Muscle of arm (tissue), 12 donors: Measurements from ENCODE around the gene DCAF8. TPM values are rescaled to one million over a fixed set of nuclear protein-coding genes. Genes with fewer than 3 reads are reported as not detected.

Source experiments
- DNase-seq: peaks from one replicate; pipeline ENCODE4 v3.0.0-alpha.2; 2013
- polyA plus RNA-seq, 12 donors: library from polyadenylated mRNA; unstranded; fragments of 120-200 nt; gene quantifications; one replicate each; pipeline ENCODE4 v1.2.1, GENCODE V29; 2013; ENCODE audit not compliant: insufficient read length in 12 of 12

The DCAF8 gene
- polyA plus RNA-seq, 12 donors: 83.3 to 362 (median 117) TPM

GRCh38 chr1:160228431-160228830, 33.9 kb downstream of the DCAF8 start:
- no peak for DNase-seq

DNA sequence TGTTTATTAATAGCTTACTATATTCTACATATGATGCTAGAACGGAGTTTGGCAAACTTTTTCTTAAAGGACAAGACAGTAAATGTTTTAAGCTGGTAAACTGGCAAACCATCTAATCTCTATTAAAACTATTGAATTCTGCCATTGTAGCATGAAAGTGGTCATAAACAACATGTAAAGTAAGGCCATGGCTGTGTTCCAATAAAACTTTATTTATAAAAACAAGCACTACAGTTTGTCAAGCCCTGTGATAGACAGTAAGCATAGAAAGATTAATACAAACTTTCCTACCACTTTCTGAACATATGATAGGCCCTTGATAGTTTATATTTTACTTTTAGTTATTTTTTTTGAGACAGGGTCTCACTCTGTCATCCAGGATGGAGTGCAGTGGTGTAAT, 34.8 kb downstream of the DCAF8 start:
- DNase-seq: no peak

- DNase-seq: no peak
These were observed 35.3 kb downstream of the DCAF8 start for GRCh38 chr1:160227034-160227433.

DNA sequence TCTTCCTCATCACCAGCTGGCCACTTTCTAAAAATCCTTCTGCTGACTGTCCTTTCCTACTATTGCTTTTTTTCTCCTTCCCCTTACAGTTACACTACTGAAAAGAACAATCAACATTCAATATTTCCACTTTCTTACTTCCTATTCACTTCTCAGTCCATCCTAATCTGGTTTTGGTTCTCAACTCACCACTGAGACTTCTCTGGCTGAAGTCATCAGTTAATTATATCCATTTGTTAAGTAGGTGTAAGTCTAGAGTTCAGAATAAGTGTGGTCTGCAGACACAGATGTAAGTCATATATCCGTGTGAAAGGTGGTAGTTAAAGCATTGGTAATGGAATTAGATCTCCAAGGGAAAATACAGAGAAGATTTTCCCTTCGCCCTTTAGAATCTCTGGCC, 35.7 kb downstream of the DCAF8 start:
- DNase-seq: no peak

- DNase-seq: no peak
These were observed 37.0 kb downstream of the DCAF8 start for GRCh38 chr1:160225345-160225744.

GRCh38 chr1:160224606-160225005, 37.7 kb downstream of the DCAF8 start:
- no peak for DNase-seq

DNA sequence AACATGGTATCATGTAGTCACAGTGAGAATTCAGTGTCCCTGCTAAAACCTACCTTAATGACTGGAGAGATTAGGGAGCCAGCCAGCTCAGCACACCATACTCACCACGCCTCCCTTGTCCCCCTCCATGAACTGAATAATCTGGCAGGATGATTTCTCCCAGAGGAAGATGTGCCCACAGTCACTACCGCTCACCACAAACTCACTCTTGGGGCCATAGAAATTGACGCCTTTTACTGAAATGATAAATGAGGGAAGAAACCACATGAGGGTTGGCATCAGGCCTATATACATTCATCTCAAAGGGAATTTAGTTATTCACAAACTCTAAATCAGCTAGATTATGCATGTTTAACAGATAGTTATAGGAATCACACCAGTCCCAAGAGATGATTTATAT, 39.8 kb downstream of the DCAF8 start:
- no peak for DNase-seq

- DNase-seq: no peak
These were observed 41.3 kb downstream of the DCAF8 start for GRCh38 chr1:160221089-160221488.

DNA sequence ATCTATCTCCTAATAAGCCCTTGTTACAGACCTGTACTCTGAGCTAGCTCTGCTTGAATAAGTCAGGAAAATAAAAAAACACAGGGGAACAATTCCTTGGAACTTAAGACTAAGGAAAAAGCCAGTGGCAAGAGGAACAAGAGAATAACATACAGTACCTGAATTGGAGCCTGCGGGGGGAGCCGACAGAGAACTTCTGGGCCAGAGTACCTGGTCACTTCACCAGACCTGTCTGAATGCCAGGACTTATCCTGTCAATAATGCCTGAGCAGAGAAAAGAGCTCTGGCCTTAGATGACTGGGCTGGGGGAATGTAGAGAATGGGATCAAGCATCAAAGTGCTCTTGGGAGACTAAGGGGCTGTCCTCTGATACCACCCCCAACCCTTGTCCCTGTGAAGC, 42.0 kb downstream of the DCAF8 start:
- DNase-seq: no peak

- DNase-seq: no peak
These were observed 43.1 kb downstream of the DCAF8 start for GRCh38 chr1:160219062-160219929.

- peak; percentile 53 for DNase-seq
These were observed 44.8 kb downstream of the DCAF8 start for GRCh38 chr1:160217481-160218051.

- no peak for DNase-seq
These were observed 46.0 kb downstream of the DCAF8 start for GRCh38 chr1:160216301-160216700.

DNA sequence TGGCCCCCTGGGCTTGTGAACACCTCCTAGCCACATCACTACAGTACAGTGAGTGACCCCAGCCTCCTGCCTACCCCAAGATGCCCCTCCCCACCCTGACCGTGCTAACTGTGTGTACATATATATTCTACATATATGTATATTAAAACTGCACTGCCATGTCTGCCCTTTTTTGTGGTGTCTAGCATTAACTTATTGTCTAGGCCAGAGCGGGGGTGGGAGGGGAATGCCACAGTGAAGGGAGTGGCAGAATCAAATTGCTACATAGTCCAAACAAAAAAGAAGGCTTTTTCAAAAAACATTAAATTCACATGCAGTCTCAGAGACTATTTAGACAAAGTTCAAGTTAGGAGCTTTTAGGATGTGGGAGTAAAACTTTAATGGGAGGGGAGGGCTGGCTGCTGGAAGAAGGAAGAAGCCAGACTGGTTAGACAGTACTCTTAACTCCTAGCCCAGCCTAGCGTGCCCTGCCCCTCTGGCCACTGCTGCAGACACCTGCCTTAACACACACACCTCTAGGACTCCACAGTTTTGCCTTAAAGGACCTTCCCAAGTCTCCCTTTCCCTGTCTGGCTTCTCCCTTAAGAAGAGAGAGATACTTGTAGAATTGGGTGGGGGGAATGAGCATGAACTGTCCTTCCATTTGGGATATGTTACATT, 47.7 kb downstream of the DCAF8 start:
- DNase-seq: no peak

GRCh38 chr1:160211046-160211790, 51.1 kb downstream of the DCAF8 start:
- no peak for DNase-seq

- no peak for DNase-seq
These were observed 51.8 kb downstream of the DCAF8 start for GRCh38 chr1:160210561-160210960.

DNA sequence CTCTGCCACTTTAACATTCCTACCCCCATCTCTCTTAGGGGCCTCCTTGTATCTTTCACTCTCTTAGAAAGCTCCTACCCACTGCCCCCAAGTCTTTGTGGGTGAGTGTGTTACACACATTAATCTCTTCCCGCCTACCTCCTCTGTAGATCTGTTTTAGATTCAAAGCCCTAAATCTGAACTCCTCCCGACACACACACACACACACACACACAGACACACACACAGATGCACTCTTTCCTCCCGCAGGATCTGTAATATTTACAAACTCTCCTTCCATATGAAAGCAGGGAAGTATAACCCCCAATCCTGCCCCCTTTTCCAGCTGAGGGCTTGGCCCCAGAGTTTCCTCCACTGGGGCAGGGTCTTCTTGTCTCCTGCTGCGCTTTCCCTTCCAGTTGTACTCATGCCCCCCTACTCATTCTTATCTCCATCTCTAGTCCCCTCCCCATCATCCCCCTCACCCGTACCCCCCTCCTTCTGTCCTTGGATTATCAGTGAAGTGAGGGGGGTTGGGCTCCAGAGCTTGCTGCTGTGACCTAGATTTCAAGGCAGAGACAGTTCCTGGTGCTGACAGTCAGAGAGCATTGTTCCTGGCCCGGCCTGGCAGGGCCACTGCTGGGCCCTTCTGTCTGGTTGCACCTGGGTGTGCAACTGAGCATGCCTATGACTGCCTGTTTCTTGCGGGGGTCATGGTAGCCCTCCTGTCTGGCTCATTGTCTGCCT, 52.9 kb downstream of the DCAF8 start:
- DNase-seq: no peak

DNA sequence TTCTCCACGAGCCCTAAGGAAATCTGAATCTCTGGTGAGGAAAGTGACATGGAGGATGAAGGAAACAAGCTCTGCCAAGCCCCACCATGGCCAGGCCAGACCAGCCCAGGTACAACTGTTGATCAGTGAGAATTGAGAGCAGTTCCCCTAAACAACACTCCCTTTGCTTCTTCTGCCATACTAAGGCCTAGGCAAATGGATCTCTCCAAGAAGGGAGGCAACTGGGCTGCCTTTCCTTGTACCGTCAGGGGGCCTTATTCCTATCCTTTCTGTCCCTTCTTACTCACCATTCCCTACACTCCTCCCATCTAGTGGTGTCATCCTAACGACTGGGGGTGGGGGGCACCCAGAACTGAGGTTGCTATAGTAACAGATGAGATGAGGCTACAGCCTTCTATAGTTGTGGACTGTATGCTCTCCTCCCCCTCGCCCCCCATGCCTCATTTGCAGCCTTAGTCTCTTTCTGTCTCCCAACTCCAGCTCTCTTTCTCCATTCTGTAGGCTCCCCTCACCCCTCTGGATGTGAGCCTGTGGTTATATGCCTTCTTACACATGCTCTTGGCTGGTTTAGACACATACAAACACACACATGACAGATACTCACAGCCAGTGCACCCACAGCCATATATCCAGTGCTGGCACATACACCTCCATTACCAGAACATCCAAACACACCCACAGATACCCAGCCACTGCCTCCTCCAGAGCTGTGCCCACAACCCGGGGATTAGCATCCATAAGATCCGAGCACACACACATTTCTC, 53.6 kb downstream of the DCAF8 start:
- DNase-seq: no peak

DNA sequence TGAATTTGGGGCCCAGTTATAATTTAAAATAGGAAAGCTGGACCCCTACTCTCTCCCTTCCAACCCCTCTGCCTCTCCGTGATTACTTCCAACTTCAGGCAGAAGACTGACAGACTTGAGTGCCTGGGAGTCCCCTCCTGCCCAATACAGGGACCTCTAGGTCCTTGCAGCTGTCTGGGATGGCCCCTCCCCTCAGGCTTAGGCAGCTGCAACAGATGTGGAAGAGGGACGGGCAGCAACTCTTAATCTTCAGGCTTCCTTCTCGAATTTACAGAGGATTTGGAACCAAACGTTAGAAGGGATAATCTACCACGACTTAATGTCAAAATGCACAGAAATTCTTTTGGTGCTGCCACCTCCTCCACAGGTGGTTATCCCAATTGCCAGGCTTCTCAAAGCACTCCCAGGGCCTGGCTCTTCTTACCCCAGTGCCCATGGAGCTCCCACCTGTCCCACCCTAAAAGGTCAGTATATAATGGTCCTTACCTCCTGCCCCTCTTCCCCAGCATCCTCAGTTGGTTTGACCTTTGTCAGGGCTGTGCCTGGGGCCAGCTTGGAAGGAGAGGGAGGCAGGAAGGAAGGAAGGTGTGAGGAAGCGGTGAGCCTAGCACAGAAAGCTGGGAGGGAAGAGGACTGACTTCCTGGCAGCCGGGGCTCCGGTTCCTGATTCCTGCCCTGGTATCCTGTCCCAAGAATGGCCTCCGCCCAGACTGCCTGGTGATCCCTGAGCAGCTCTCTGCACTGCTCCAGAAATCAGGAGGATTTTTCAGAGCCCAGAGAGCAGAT, 54.4 kb downstream of the DCAF8 start:
- DNase-seq: no peak

DNA sequence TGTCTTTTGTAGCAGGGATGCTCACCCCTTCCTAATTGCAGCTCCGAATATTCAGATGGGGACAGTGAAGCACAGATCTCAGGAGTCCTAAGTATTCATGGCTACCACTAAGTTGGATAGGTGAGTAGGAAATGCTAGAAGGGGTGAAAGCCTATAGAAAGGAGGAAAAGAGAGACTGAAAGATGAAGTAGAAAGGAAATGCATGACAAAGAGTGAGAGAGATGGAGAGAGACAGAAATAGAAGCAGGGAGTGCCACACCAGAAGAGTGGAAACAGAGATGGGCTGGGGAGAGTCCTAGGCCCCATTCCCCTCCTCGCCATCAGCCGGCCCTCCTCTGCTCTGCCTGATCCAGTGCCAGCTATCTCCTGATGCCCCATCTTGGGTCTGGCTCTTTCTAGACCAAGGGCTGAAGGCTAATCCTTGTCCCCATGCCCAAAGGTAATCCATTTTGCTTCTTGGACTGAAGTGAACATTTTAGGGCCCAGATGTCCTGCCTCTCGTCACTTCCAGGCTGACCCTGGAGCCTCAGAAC, 55.2 kb downstream of the DCAF8 start:
- no peak for DNase-seq
